Endothelial cell of umbilical vein (primary cell): ENCODE results near the gene CFD. TPM values are rescaled to one million over a fixed set of nuclear protein-coding genes. Genes with fewer than 3 reads are reported as not detected.

ENCODE experiments used
- BruUV-seq: library from RNA; stranded (reverse); fragments of 400-500 nt; replicated peaks from 2 replicates; lab custom pipeline; 2021; lab: Mats Ljungman, UMichigan
- CTCF ChIA-PET: fragments of 300-600, 350-600 bp; sonication (Branson Sonifier 250); formaldehyde crosslinking; loops from one replicate; lab custom pipeline; 2021; ENCODE audit warnings: antibody characterized with exemption, inconsistent platforms; lab: Charles Lee
- POLR2A ChIA-PET: fragments of 300-600, 350-600 bp; sonication (Branson Sonifier 250); formaldehyde crosslinking; loops from one replicate; lab custom pipeline; 2021; ENCODE audit warnings: antibody characterized with exemption, inconsistent platforms; lab: Charles Lee
- DNase-seq: peaks from one replicate; pipeline ENCODE4 v3.0.0-alpha.2; 2011; ENCODE audit warnings: low read depth, low spot score
- FAIRE-seq: peaks from 2 replicates; lab custom pipeline; 2011; peaks lifted over from hg19 to GRCh38; lab: Jason Lieb, UNC
- H2AFZ ChIP-seq: 2 replicates; pipeline ENCODE4 v1.6.0; 2012; ENCODE audit warnings: low read depth, low read length, control low read depth, inconsistent platforms
- H3K27ac ChIP-seq: 2 replicates; pipeline ENCODE4 v1.5.1; 2011; ENCODE audit warnings: low read depth, mild to moderate bottlenecking, control low read depth, low read length, moderate library complexity; ENCODE audit not compliant: insufficient read depth
- H3K27me3 ChIP-seq, 2 experiments: 2 replicates each; pipeline versions ENCODE4 v1.6.0 to v1.6.1; 2011; ENCODE audit warnings: low read length in 2 of 2, mixed read lengths in 1 of 2; ENCODE audit not compliant: control insufficient read depth in 2 of 2, insufficient read depth in 2 of 2
- H3K36me3 ChIP-seq, 2 experiments: 2 replicates in 1 of 2; 3 replicates in 1 of 2; pipeline ENCODE4 v1.5.1; 2011; ENCODE audit warnings: low read length in 2 of 2, mild to moderate bottlenecking in 1 of 2, moderate library complexity in 1 of 2; ENCODE audit not compliant: control insufficient read depth in 2 of 2, insufficient read depth in 2 of 2; ENCODE audit errors: extremely low read depth in 1 of 2
- H3K4me1 ChIP-seq: 3 replicates; pipeline ENCODE4 v1.5.1; 2011; ENCODE audit warnings: mild to moderate bottlenecking, low read length; ENCODE audit not compliant: control insufficient read depth, insufficient read depth; ENCODE audit errors: extremely low read depth
- H3K4me2 ChIP-seq: 2 replicates; pipeline ENCODE4 v1.6.1; 2011; ENCODE audit warnings: low read length, control low read depth, mixed read lengths; ENCODE audit not compliant: insufficient read depth
- H3K4me3 ChIP-seq, 3 experiments: fragments of 200-600 bp in 1 of 3; sonication (generic), shearing (Covaris generic) in 1 of 3; replicated peaks in 1 of 3; 2 replicates each; pipeline ENCODE4 v1.5.1; 2011 to 2016; ENCODE audit warnings: control low read depth in 3 of 3, low read length in 3 of 3, mild to moderate bottlenecking in 2 of 3, inconsistent platforms in 1 of 3, low read depth in 1 of 3, moderate library complexity in 1 of 3; ENCODE audit not compliant: insufficient read depth in 1 of 3
- H3K79me2 ChIP-seq: 2 replicates; pipeline ENCODE4 v1.6.0; 2012; ENCODE audit warnings: low read length, inconsistent platforms; ENCODE audit not compliant: control insufficient read depth, insufficient read depth
- H3K9ac ChIP-seq: replicated peaks from 2 replicates; pipeline ENCODE3; 2011; ENCODE audit warnings: low read length, control low read depth; ENCODE audit not compliant: insufficient read depth; ENCODE audit errors: extremely low read depth
- H3K9me1 ChIP-seq: replicated peaks from 3 replicates; pipeline ENCODE4 v1.6.0; 2011; ENCODE audit warnings: mild to moderate bottlenecking, low read length; ENCODE audit not compliant: control insufficient read depth, insufficient read depth; ENCODE audit errors: extremely low read depth
- H3K9me3 ChIP-seq: replicated peaks from 2 replicates; pipeline ENCODE4 v1.5.1; 2012; ENCODE audit warnings: low read length, inconsistent platforms; ENCODE audit not compliant: control insufficient read depth, insufficient read depth
- H4K20me1 ChIP-seq: replicated peaks from 2 replicates; pipeline ENCODE3; 2011; ENCODE audit warnings: mild to moderate bottlenecking, low read length; ENCODE audit not compliant: control insufficient read depth, insufficient read depth; ENCODE audit errors: extremely low read depth
- EZH2 ChIP-seq: IDR thresholded peaks from 2 replicates; pipeline ENCODE4 v1.6.1; 2012; ENCODE audit warnings: borderline replicate concordance, low read depth, mild to moderate bottlenecking, moderate library complexity, low read length, inconsistent platforms; ENCODE audit not compliant: severe bottlenecking
- FOS ChIP-seq: IDR thresholded peaks from 2 replicates; pipeline ENCODE4 v1.6.1; 2011; ENCODE audit warnings: mild to moderate bottlenecking, low read length, moderate library complexity, borderline replicate concordance; ENCODE audit not compliant: insufficient read depth
- GATA2 ChIP-seq: IDR thresholded peaks from 2 replicates; pipeline ENCODE4 v1.7.0; 2011; ENCODE audit warnings: low read depth, mild to moderate bottlenecking, moderate library complexity, mixed read lengths, low read length; ENCODE audit not compliant: insufficient read length, insufficient read depth
- JUN ChIP-seq: IDR thresholded peaks from 2 replicates; pipeline ENCODE4 v1.6.1; 2011; ENCODE audit warnings: borderline replicate concordance, low read depth; ENCODE audit not compliant: insufficient read length, insufficient read depth
- MYC ChIP-seq: IDR thresholded peaks from one replicate; pipeline ENCODE4 v1.6.1; 2011; ENCODE audit warnings: mild to moderate bottlenecking, low read depth, low read length
- POLR2A ChIP-seq: IDR thresholded peaks from 2 replicates; pipeline ENCODE4 v1.6.1; 2012; ENCODE audit warnings: low read depth, mild to moderate bottlenecking, control low read depth, low read length
- POLR2AphosphoS5 ChIP-seq: IDR thresholded peaks from 2 replicates; pipeline ENCODE4 v1.6.1; 2012; ENCODE audit warnings: low read depth, mild to moderate bottlenecking, control low read depth, low read length, moderate library complexity; ENCODE audit not compliant: insufficient read depth
- dilution Hi-C: fragments of 300-500 bp; cut with MboI; formaldehyde crosslinking; loops from one replicate; pipeline ENCODE4 v1.15.0; 2019; ENCODE audit warnings: low sequenced_read_pairs; ENCODE audit not compliant: extremely low pct_ligation_motif_present
- intact Hi-C: fragments of 100-400 bp; cut with micrococcal nuclease; formaldehyde crosslinking; loops from one replicate; pipeline ENCODE4 v1.10.0; 2022
- polyA plus RNA-seq, 4 experiments: library from polyadenylated mRNA; depleted of rRNA in 3 of 4; stranded (reverse) in 3 of 4; unstranded in 1 of 4; fragments of >200 nt; gene quantifications; 2 replicates each; pipeline versions ENCODE4 v1.2.1 to v1.2.3, GENCODE V29; 2011 to 2012; ENCODE audit warnings: missing spikeins in 1 of 4
- total RNA-seq: library from RNA; stranded (reverse); gene quantifications from 2 replicates; pipeline ENCODE4 v1.2.3, GENCODE V29; 2021
- TF ChIP-seq, protein P1 (sequence below): IDR thresholded peaks from 2 replicates; pipeline ENCODE4 v1.6.1; 2011; ENCODE audit not compliant: insufficient read depth, insufficient read length
- TF ChIP-seq, protein P2 (sequence below), 2 donors: IDR thresholded peaks; 1 replicate in 1 of 2; 2 replicates in 1 of 2; pipeline ENCODE4 v1.5.1; 2011; ENCODE audit warnings: low read length in 2 of 2, mild to moderate bottlenecking in 2 of 2, moderate library complexity in 2 of 2, control low read depth in 1 of 2, inconsistent platforms in 1 of 2, low read depth in 1 of 2; ENCODE audit not compliant: insufficient read depth in 1 of 2; ENCODE audit errors: extremely low read depth in 1 of 2

Gene CFD
- total and polyA plus RNA-seq, 2 donors (not counting 3 experiments of a cell fraction or from before 2014, with no cell fraction given), result 0.25 to 0.40 TPM

DNA sequence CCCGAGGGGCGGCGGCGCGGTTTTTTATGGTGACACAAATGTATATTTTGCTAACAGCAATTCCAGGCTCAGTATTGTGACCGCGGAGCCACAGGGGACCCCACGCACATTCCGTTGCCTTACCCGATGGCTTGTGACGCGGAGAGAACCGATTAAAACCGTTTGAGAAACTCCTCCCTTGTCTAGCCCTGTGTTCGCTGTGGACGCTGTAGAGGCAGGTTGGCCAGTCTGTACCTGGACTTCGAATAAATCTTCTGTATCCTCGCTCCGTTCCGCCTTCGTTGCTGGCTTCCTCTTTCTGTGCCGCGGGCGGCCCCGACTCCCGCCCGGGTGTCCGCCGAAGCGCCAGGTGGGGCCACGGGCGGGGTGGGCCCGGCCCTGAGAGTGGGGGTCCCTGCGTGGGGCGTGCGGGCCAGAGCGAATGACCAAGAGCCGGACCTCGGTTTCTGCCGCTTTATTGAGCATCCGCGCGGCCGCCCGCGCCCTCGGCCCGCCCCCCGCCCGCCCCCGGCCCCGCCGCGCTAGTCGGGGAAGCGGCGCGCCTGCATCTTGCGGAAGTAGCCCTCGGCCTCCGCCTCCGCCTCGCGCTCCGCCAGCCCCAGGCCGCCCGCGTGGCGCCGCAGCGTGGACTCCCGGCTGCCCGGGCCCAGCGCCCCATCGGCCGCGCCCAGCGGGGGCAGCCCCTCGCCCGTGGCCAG lies 47.3 kb upstream of the CFD start:
- Histone ChIP-seq H3K9ac (no peak overlapping the region), H3K4me1 (no peaks in the 10 kb centered on the region), H3K9me1 (no peaks in the 10 kb centered on the region), H3K4me3 (no peak overlapping the region), H3K27ac (no peak overlapping the region), H3K27me3 (no peaks in the 10 kb centered on the region), H3K4me2 (no peak overlapping the region), H3K79me2 (peaks cover 26% of the 10 kb centered on the region), H4K20me1 (peaks cover 3% of the 10 kb centered on the region), H3K36me3 (peaks cover 31 to 36% of the 10 kb centered on the region in 2 experiments), H3K9me3 (no peaks in the 10 kb centered on the region), H2AFZ (no peak overlapping the region)
- intact Hi-C loops, result no loop called here
- TF ChIP-seq, protein P1, sequence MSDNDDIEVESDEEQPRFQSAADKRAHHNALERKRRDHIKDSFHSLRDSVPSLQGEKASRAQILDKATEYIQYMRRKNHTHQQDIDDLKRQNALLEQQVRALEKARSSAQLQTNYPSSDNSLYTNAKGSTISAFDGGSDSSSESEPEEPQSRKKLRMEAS, result no peak
- no peak for TF ChIP-seq POLR2AphosphoS5
- no peak for TF ChIP-seq JUN
- TF ChIP-seq MYC, result no peak
- no peak for TF ChIP-seq POLR2A
- no peak for TF ChIP-seq FOS
- TF ChIP-seq GATA2, result no peak
- no peak for TF ChIP-seq EZH2
- TF ChIP-seq, protein P2, sequence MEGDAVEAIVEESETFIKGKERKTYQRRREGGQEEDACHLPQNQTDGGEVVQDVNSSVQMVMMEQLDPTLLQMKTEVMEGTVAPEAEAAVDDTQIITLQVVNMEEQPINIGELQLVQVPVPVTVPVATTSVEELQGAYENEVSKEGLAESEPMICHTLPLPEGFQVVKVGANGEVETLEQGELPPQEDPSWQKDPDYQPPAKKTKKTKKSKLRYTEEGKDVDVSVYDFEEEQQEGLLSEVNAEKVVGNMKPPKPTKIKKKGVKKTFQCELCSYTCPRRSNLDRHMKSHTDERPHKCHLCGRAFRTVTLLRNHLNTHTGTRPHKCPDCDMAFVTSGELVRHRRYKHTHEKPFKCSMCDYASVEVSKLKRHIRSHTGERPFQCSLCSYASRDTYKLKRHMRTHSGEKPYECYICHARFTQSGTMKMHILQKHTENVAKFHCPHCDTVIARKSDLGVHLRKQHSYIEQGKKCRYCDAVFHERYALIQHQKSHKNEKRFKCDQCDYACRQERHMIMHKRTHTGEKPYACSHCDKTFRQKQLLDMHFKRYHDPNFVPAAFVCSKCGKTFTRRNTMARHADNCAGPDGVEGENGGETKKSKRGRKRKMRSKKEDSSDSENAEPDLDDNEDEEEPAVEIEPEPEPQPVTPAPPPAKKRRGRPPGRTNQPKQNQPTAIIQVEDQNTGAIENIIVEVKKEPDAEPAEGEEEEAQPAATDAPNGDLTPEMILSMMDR (IDR thresholded peaks at IDR 0.05; ENCODE audit: extremely low read depth in 1 of 2, insufficient read depth in 1 of 2, low read depth in 1 of 2, low read length in 2 of 2), result no peak
- no TSS peak for BruUV-seq
- FAIRE-seq (no peak), DNase-seq (no peak)
- ChIA-PET CTCF (no interaction called here), POLR2A (no interaction called here)
- dilution Hi-C loops, result no loop called here
